ENCODE measurements around the gene KIAA0825.

KIAA0825 gene

GRCh38 chr5:94571415-94571814, 47.0 kb downstream of the KIAA0825 start:
- no peak for DNase-seq

GRCh38 chr5:94564812-94565211, 53.6 kb downstream of the KIAA0825 start:
- no peak for DNase-seq

- no peak for DNase-seq
These were observed 56.0 kb downstream of the KIAA0825 start for GRCh38 chr5:94562327-94562971.

GRCh38 chr5:94558028-94558427, 60.4 kb downstream of the KIAA0825 start:
- no peak for DNase-seq

- DNase-seq: no peak
These were observed 66.5 kb downstream of the KIAA0825 start for GRCh38 chr5:94551858-94552257.

- DNase-seq: no peak
These were observed 72.4 kb downstream of the KIAA0825 start for GRCh38 chr5:94545870-94546625.

GRCh38 chr5:94544875-94545547, 73.4 kb downstream of the KIAA0825 start:
- DNase-seq: no peak

- no peak for DNase-seq
These were observed 74.3 kb downstream of the KIAA0825 start for GRCh38 chr5:94544031-94544650.

- DNase-seq: no peak
These were observed 77.4 kb downstream of the KIAA0825 start for GRCh38 chr5:94540856-94541494.

GRCh38 chr5:94538260-94538659, 80.1 kb downstream of the KIAA0825 start:
- no peak for DNase-seq

GRCh38 chr5:94526706-94527105, 91.7 kb downstream of the KIAA0825 start:
- no peak for DNase-seq

- peak; percentile 8 for DNase-seq
These were observed 93.3 kb downstream of the KIAA0825 start for GRCh38 chr5:94524841-94525697.

GRCh38 chr5:94523018-94523417, 95.4 kb downstream of the KIAA0825 start:
- no peak for DNase-seq

- DNase-seq: no peak
These were observed 96.3 kb downstream of the KIAA0825 start for GRCh38 chr5:94522117-94522516.

- DNase-seq: no peak
These were observed 100.6 kb downstream of the KIAA0825 start for GRCh38 chr5:94517490-94518488.

- DNase-seq: no peak
These were observed 102.3 kb downstream of the KIAA0825 start for GRCh38 chr5:94516148-94516547.

GRCh38 chr5:94508461-94509148, 109.8 kb downstream of the KIAA0825 start:
- no peak for DNase-seq

- no peak for DNase-seq
These were observed 112.9 kb downstream of the KIAA0825 start for GRCh38 chr5:94505327-94506068.

GRCh38 chr5:94503677-94504076, 114.7 kb downstream of the KIAA0825 start:
- no peak for DNase-seq

All from activated T-cell treated with anti-CD3 and anti-CD28 coated beads for 4 hours (primary cell).